GM12873 (cell line): ENCODE data around the gene PCSK5.

Source experiments
- TF ChIP-seq, protein P1 (sequence below): IDR thresholded peaks from 2 replicates; pipeline ENCODE4 v1.5.1; 2012; ENCODE audit warnings: low read depth, mild to moderate bottlenecking, moderate library complexity, low read length, control low read depth; ENCODE audit not compliant: insufficient read depth; ENCODE audit errors: missing control alignments

The PCSK5 gene

GRCh38 chr9:75876999-75877640, 13.4 kb upstream of the PCSK5 start:
- TF ChIP-seq, protein P1, sequence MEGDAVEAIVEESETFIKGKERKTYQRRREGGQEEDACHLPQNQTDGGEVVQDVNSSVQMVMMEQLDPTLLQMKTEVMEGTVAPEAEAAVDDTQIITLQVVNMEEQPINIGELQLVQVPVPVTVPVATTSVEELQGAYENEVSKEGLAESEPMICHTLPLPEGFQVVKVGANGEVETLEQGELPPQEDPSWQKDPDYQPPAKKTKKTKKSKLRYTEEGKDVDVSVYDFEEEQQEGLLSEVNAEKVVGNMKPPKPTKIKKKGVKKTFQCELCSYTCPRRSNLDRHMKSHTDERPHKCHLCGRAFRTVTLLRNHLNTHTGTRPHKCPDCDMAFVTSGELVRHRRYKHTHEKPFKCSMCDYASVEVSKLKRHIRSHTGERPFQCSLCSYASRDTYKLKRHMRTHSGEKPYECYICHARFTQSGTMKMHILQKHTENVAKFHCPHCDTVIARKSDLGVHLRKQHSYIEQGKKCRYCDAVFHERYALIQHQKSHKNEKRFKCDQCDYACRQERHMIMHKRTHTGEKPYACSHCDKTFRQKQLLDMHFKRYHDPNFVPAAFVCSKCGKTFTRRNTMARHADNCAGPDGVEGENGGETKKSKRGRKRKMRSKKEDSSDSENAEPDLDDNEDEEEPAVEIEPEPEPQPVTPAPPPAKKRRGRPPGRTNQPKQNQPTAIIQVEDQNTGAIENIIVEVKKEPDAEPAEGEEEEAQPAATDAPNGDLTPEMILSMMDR, result no peak

DNA sequence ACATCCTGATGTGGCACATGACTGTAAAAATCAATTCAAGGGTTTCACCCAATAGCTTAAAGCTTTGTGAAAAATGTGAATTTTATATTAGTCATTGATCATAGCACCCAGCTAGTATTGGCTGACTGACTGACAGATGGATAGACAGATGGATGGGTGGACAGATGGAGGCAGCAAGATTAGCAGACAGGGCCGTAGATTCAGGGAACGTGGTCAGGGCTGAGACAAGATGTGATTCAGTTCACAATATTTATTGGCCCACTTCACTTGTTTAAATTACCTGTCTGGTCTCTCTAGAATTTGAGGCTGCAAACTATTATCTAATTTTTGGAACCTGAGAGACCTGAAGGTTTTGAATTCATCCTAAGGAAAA, 12.0 kb upstream of the PCSK5 start:
- TF ChIP-seq, protein P1, result no peak

DNA sequence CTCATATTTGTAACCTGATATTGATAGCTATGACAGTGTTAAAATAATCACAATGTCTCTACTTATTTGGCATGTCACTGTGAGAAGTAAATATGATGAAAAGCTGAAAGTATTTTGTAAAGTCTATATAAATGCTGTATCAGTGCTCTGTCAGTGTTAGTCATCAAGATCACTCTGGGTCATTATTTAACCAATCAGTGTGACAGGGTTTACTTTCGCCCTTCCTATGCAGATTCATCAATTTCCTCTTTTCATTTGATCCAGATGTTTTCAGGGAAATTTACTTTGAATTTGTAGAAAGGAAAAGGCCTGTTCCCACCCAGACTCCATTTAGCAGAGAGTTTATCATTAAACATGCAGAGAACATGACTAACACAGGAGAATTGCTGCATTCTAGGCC, 9.9 kb upstream of the PCSK5 start:
- TF ChIP-seq, protein P1, result no peak

DNA sequence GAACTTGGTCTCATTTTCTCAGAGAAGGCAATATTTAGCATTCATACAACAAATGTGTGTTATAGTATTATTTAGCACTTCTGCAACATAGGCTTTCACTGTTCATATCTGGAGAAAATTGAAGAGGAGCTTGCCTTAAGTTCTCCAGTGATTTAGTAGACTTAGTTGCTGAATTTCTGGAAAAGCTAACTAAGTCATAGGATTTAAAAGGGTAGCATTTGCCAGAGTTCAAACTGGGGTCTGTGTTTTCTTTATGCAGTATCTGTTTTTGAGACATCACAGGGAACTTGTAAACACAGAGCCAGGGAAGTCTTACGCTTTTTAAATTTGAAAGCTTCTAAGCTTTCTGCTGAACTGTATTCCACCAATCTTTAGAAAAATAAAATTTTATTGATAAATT, 8.7 kb upstream of the PCSK5 start:
- TF ChIP-seq, protein P1, result no peak

DNA sequence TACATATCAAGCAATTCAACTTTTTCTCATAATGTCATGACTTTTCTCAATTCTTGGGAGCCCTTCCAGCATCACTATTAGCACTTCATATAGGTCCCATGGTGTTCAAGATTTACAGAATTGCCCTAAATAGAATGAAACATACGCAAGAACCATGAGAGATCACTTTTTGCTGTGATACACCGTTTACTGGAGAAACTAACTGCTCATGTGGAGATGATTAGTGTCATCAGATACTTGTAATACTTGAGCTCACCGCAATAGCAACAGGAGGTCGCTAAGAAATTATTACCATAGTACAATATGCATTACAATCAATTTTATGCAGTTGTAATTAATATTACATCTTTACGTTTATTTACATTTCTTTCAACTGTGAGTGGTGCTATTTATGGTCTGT, 4.8 kb upstream of the PCSK5 start:
- TF ChIP-seq, protein P1, result no peak

GRCh38 chr9:75889577-75889976, 896 bp upstream of the PCSK5 start:
- TF ChIP-seq, protein P1, result no peak

DNA sequence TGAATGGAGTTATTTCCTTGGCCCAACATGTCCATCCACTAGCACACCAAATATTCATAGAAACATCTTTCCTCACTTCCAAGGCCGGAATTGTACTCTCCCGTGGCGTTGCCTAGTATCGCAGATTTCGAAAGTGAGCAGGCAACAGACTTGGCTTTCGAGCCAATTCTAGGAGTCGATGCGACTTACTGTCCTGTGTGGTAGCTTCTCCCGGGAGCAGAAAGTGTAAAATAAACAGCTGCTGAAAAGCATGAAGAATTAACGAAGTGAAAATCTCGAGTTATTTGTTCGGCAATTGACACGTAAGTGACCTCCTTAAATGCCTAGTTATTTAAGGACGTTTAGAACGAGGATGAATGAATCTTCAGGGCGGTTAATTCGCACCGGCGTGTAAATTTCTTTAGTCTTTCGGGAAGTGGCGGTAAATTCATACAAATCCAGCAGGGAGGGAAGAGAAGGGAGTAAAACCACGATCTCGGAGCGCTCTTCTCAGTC, 449 bp upstream of the PCSK5 start:
- TF ChIP-seq, protein P1, result no peak
